Trophoblast cell (in vitro differentiated cells and primary cell): ENCODE results near the gene TAF4.
"Not testable (repeated sequence)": the region's sequence is repeated elsewhere in the genome, so short reads cannot be mapped to it uniquely, and the experiment has no call there.

Experiments used
- DNase-seq, 2 donors: peaks; one replicate each; pipeline ENCODE4 v3.0.0-alpha.2; 2016
- H2AFZ ChIP-seq: 2 replicates; pipeline ENCODE4 v1.6.1; 2013; ENCODE audit warnings: low read length, moderate library complexity, mild to moderate bottlenecking; ENCODE audit not compliant: insufficient read depth, poor library complexity
- H2AK5ac ChIP-seq: 2 replicates; pipeline ENCODE4 v1.6.1; 2013; ENCODE audit warnings: mild to moderate bottlenecking, low read length
- H2BK120ac ChIP-seq: 2 replicates; pipeline ENCODE4 v1.6.1; 2013; ENCODE audit warnings: low read length, mild to moderate bottlenecking, moderate library complexity; ENCODE audit not compliant: insufficient read depth, poor library complexity
- H2BK12ac ChIP-seq: 2 replicates; pipeline ENCODE4 v1.6.1; 2013; ENCODE audit warnings: mild to moderate bottlenecking, low read length, moderate library complexity
- H2BK5ac ChIP-seq: 2 replicates; pipeline ENCODE4 v1.6.1; 2013; ENCODE audit warnings: low read length, low read depth, moderate library complexity, mild to moderate bottlenecking; ENCODE audit not compliant: poor library complexity
- H3K14ac ChIP-seq: 2 replicates; pipeline ENCODE4 v1.6.1; 2013; ENCODE audit warnings: mild to moderate bottlenecking, low read length
- H3K18ac ChIP-seq: 2 replicates; pipeline ENCODE4 v1.6.1; 2013; ENCODE audit warnings: mild to moderate bottlenecking, low read length
- H3K23ac ChIP-seq: 2 replicates; pipeline ENCODE4 v1.6.1; 2013; ENCODE audit warnings: low read length
- H3K27ac ChIP-seq: 2 replicates; pipeline ENCODE4 v1.5.1; 2013; ENCODE audit warnings: low read depth, mild to moderate bottlenecking, inconsistent platforms, low read length, moderate library complexity
- H3K27me3 ChIP-seq: 2 replicates; pipeline ENCODE4 v1.6.1; 2013; ENCODE audit warnings: inconsistent platforms, mild to moderate bottlenecking, low read length, moderate library complexity; ENCODE audit not compliant: insufficient read depth
- H3K36me3 ChIP-seq, 2 experiments: 1 replicate in 1 of 2; 2 replicates in 1 of 2; pipeline ENCODE4 v1.6.1; 2013; ENCODE audit warnings: low read length in 2 of 2, mild to moderate bottlenecking in 2 of 2, moderate library complexity in 1 of 2; ENCODE audit not compliant: insufficient read depth in 2 of 2, control insufficient read depth in 1 of 2
- H3K4ac ChIP-seq: 2 replicates; pipeline ENCODE4 v1.6.1; 2013; ENCODE audit warnings: low read depth, mild to moderate bottlenecking, low read length, moderate library complexity
- H3K4me1 ChIP-seq, 2 experiments: 1 replicate in 1 of 2; 2 replicates in 1 of 2; pipeline ENCODE4 v1.6.1; 2013; ENCODE audit warnings: low read length in 2 of 2, mild to moderate bottlenecking in 2 of 2, moderate library complexity in 1 of 2; ENCODE audit not compliant: insufficient read depth in 2 of 2, control insufficient read depth in 1 of 2
- H3K4me2 ChIP-seq: 2 replicates; pipeline ENCODE4 v1.6.1; 2013; ENCODE audit warnings: inconsistent platforms, mild to moderate bottlenecking, low read length, moderate library complexity
- H3K4me3 ChIP-seq: 2 replicates; pipeline ENCODE4 v1.5.1; 2013; ENCODE audit warnings: mild to moderate bottlenecking, low read depth, low read length, inconsistent platforms
- H3K79me1 ChIP-seq: one replicate; pipeline ENCODE4 v1.6.1; 2013; ENCODE audit warnings: low read length
- H3K79me2 ChIP-seq: 2 replicates; pipeline ENCODE4 v1.6.1; 2013; ENCODE audit warnings: low read length, mild to moderate bottlenecking; ENCODE audit not compliant: control insufficient read depth, insufficient read depth, poor library complexity
- H3K9ac ChIP-seq: 2 replicates; pipeline ENCODE4 v1.6.1; 2013; ENCODE audit warnings: mild to moderate bottlenecking, low read length
- H3K9me3 ChIP-seq: 2 replicates; pipeline ENCODE4 v1.6.1; 2013; ENCODE audit warnings: low read depth, mild to moderate bottlenecking, control low read depth, inconsistent platforms, low read length; ENCODE audit not compliant: insufficient read depth
- H4K12ac ChIP-seq: 2 replicates; pipeline ENCODE4 v1.6.1; 2013; ENCODE audit warnings: low read depth, mild to moderate bottlenecking, low read length, moderate library complexity
- H4K8ac ChIP-seq: 2 replicates; pipeline ENCODE4 v1.6.1; 2013; ENCODE audit warnings: low read depth, mild to moderate bottlenecking, low read length, moderate library complexity
- H4K91ac ChIP-seq: one replicate; pipeline ENCODE4 v1.6.1; 2013; ENCODE audit warnings: low read depth, mild to moderate bottlenecking, low read length, moderate library complexity
- WGBS: extraction: QIAGEN DNeasy Blood & Tissue Kit; methylation state at CpG from one replicate; pipeline ENCODE4 v1.1.7; 2013; ENCODE audit warnings: missing lambda C conversion rate; ENCODE audit not compliant: insufficient read length, insufficient coverage; ENCODE audit errors: extremely low coverage; 5-methylcytosine and 5-hydroxymethylcytosine counted together

The TAF4 gene

GRCh38 chr20:62073323-62073722, 7.6 kb upstream of the TAF4 start:
- no peak overlapping the region for H2BK12ac ChIP-seq
- H2AK5ac ChIP-seq = no peak overlapping the region
- H3K4me1 ChIP-seq = no peaks in the 10 kb centered on the region
- H2AFZ ChIP-seq = no peak overlapping the region
- H3K79me1 ChIP-seq = no peaks in the 10 kb centered on the region
- H3K4ac ChIP-seq = no peak overlapping the region
- no peak overlapping the region for H3K4me3 ChIP-seq
- no peak overlapping the region for H4K91ac ChIP-seq
- no peak overlapping the region for H3K27ac ChIP-seq
- no peak overlapping the region for H3K18ac ChIP-seq
- DNase-seq = no peak
- H3K27me3 ChIP-seq = no peaks in the 10 kb centered on the region
- H2BK5ac ChIP-seq = no peak overlapping the region
- no peaks in the 10 kb centered on the region for H3K79me2 ChIP-seq
- H4K8ac ChIP-seq = no peak overlapping the region
- no peak overlapping the region for H3K23ac ChIP-seq
- H2BK120ac ChIP-seq = no peak overlapping the region
- peaks cover 10% of the 10 kb centered on the region for H3K9me3 ChIP-seq
- H3K36me3 ChIP-seq = no peaks in the 10 kb centered on the region
- no peak overlapping the region for H3K4me2 ChIP-seq
- H3K9ac ChIP-seq = no peak overlapping the region
- WGBS = no CpG with 5 or more reads among the region's 5 CpGs
- H3K14ac ChIP-seq = no peak overlapping the region
- H4K12ac ChIP-seq = no peak overlapping the region

GRCh38 chr20:62071669-62072430, 6.2 kb upstream of the TAF4 start:
- H2BK12ac ChIP-seq, H3K9ac ChIP-seq, H3K14ac ChIP-seq, H2BK120ac ChIP-seq, H3K18ac ChIP-seq, H2AFZ ChIP-seq, H2BK5ac ChIP-seq, H3K4me3 ChIP-seq, H4K8ac ChIP-seq, H3K4ac ChIP-seq, H4K91ac ChIP-seq, H3K27ac ChIP-seq, H3K79me2 ChIP-seq, H3K79me1 ChIP-seq, H3K23ac ChIP-seq, H3K9me3 ChIP-seq, H3K4me1 ChIP-seq, H2AK5ac ChIP-seq, H4K12ac ChIP-seq, H3K4me2 ChIP-seq, H3K27me3 ChIP-seq, DNase-seq, H3K36me3 ChIP-seq: not testable (repeated sequence)
- WGBS = no CpG with 5 or more reads among the region's 8 CpGs

GRCh38 chr20:62069741-62070216, 4.1 kb upstream of the TAF4 start:
- H4K12ac ChIP-seq = no peak overlapping the region
- no peak overlapping the region for H2AK5ac ChIP-seq
- H2AFZ ChIP-seq = no peak overlapping the region
- H3K27ac ChIP-seq = no peak overlapping the region
- H3K4me1 ChIP-seq = peaks cover 7 to 9% of the 10 kb centered on the region in 2 experiments
- no peak overlapping the region for H2BK120ac ChIP-seq
- H3K9me3 ChIP-seq = peaks cover 7% of the 10 kb centered on the region
- H3K9ac ChIP-seq = no peak overlapping the region
- no peak for DNase-seq
- H3K14ac ChIP-seq = no peak overlapping the region
- H3K36me3 ChIP-seq = no peaks in the 10 kb centered on the region
- no peak overlapping the region for H3K4me3 ChIP-seq
- peaks cover 10% of the 10 kb centered on the region for H3K79me1 ChIP-seq
- H3K79me2 ChIP-seq = peaks cover 1% of the 10 kb centered on the region
- no CpG with 5 or more reads among the region's 11 CpGs for WGBS
- H3K18ac ChIP-seq = no peak overlapping the region
- no peak overlapping the region for H4K8ac ChIP-seq
- no peak overlapping the region for H3K4ac ChIP-seq
- no peak overlapping the region for H3K4me2 ChIP-seq
- no peak overlapping the region for H3K23ac ChIP-seq
- H2BK12ac ChIP-seq = no peak overlapping the region
- H4K91ac ChIP-seq = no peak overlapping the region
- no peak overlapping the region for H2BK5ac ChIP-seq
- H3K27me3 ChIP-seq = no peaks in the 10 kb centered on the region

- no peak overlapping the region for H2AK5ac ChIP-seq
- no peak overlapping the region for H3K27ac ChIP-seq
- H2AFZ ChIP-seq = no peak overlapping the region
- no peak overlapping the region for H3K18ac ChIP-seq
- no peak overlapping the region for H3K4me2 ChIP-seq
- no CpG with 5 or more reads among the region's 7 CpGs for WGBS
- H4K12ac ChIP-seq = no peak overlapping the region
- H4K91ac ChIP-seq = no peak overlapping the region
- no peak overlapping the region for H3K9ac ChIP-seq
- no peak overlapping the region for H2BK5ac ChIP-seq
- H3K4me3 ChIP-seq = no peak overlapping the region
- no peak overlapping the region for H3K4ac ChIP-seq
- peaks cover 14% of the 10 kb centered on the region for H3K79me1 ChIP-seq
- H2BK12ac ChIP-seq = no peak overlapping the region
- peaks cover 8 to 12% of the 10 kb centered on the region in 2 experiments for H3K4me1 ChIP-seq
- no peaks in the 10 kb centered on the region for H3K27me3 ChIP-seq
- H3K23ac ChIP-seq = no peak overlapping the region
- peaks cover 5% of the 10 kb centered on the region for H3K9me3 ChIP-seq
- no peaks in the 10 kb centered on the region for H3K36me3 ChIP-seq
- no peak overlapping the region for H4K8ac ChIP-seq
- H3K79me2 ChIP-seq = peaks cover 6% of the 10 kb centered on the region
- H3K14ac ChIP-seq = no peak overlapping the region
- no peak overlapping the region for H2BK120ac ChIP-seq
- peak in 1 of 2 donors; percentile 30 for DNase-seq
These were observed 3.3 kb upstream of the TAF4 start for GRCh38 chr20:62068997-62069396.
